ENCODE results near the gene CPEB2. TPM values are rescaled to one million over a fixed set of nuclear protein-coding genes. Genes with fewer than 3 reads are reported as not detected.
"Not testable (repeated sequence)": the region's sequence is repeated elsewhere in the genome, so short reads cannot be mapped to it uniquely, and the experiment has no call there.

CPEB2 gene
- total RNA-seq, 1 experiment from 2014 or later = not detected

GRCh38 chr4:15037923-15038541 lies 35.8 kb downstream of the CPEB2 start:
- in situ Hi-C loops (cut with HindIII; ENCODE audit: low sequenced_read_pairs) = no loop called here
- DNase-seq (ENCODE audit: low spot score) = no peak

GRCh38 chr4:15040916-15041463 lies 38.7 kb downstream of the CPEB2 start:
- DNase-seq (ENCODE audit: low spot score) = no peak
- in situ Hi-C loops (cut with HindIII; ENCODE audit: low sequenced_read_pairs) = no loop called here

DNA sequence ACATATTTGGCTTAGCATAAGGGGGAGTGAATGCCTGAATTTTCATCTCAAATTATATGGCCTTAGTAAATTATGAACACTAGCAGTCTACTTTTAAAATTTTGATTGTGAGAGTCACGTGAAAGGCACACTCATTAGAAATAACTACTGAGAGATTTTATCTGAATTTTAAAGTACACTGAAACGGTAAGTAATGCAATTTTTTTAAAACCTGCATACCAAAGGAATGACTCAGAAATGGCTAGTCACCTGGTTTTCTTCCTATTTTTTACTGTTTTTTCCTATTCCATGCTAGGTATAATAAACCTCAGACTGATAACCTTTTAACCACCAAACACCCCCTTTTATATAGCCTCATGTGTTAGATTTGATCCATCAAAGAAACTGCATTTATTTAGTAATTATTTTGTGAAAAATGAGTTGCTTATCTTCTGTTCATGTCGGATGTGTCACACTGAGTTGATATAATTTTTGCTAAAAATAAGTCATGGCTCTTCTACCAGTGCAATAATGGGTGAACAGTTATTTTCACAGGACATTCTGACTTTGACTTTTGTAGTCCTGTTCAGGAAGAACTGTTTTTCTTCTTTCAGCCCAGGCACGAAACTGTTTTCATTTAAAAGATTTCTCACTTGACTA lies 40.4 kb downstream of the CPEB2 start:
- DNase-seq (ENCODE audit: low spot score) = no peak
- in situ Hi-C loops (cut with HindIII; ENCODE audit: low sequenced_read_pairs) = no loop called here

DNA sequence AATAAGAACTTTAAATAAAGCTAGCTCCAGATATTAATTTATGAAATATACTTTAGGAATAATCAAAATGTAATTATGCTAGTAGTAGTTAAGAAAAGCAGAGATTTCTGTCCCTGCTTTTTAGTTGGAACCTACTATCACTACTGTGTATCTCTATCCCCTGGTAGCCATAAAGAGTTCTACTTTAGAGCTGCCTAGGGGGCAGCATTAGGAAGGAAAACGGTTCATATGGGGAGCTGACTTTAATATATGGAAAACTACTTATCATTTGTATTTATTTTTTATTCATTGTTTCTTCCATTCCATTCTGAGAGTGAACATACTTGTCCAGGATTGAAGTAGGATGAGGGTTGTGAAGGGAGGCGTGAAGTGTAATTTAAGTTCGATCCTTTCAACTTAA lies 40.9 kb downstream of the CPEB2 start:
- in situ Hi-C loops (cut with HindIII; ENCODE audit: low sequenced_read_pairs) = no loop called here
- peak; percentile 29 for DNase-seq (ENCODE audit: low spot score)

- in situ Hi-C loops (cut with HindIII; ENCODE audit: low sequenced_read_pairs) = no loop called here
- no peak for DNase-seq (ENCODE audit: low spot score)
Measured at GRCh38 chr4:15043922-15044321, 41.6 kb downstream of the CPEB2 start.

DNA sequence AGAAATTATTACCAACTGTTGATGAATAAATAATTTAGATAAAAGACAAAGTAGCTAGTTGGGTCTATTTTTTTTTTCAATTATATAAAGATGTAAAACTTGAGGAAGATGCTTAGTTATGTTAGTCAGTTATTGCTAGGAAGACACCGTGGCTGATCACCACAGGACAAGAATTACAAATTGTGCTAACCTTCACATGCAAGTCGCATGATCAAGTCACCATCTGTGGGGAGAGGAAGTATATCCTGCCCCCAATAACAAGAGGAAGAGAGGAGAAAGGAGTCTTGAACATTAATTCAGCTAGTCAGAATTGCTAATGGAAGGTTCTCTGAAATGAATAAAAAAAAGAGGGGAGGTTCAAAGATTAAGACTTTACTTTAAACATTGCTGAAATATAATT lies 52.3 kb downstream of the CPEB2 start:
- DNase-seq (ENCODE audit: low spot score) = no peak
- in situ Hi-C loops (cut with HindIII; ENCODE audit: low sequenced_read_pairs) = no loop called here

DNA sequence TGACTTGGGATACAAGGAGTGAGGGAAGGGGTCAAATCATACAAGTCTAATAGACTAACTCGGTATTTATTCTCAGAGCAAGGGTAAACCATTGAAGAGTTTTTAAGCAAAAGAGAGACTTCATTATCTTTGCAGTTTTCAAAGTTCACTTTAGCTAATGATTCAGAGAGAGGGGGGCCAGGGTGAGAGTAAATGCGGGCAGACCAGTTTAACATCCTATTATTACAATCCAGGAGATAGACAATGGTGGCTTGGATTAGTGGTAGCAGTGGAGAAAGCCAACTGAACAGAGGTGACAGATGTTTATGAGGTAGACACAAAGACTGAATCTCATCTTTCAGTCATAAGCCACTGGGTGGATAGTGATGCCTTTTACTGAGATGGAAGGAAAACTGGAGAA lies 57.9 kb downstream of the CPEB2 start:
- in situ Hi-C loops (cut with HindIII; ENCODE audit: low sequenced_read_pairs) = no loop called here
- no peak for DNase-seq (ENCODE audit: low spot score)

GRCh38 chr4:15063341-15063740 lies 61.1 kb downstream of the CPEB2 start:
- DNase-seq (ENCODE audit: low spot score) = no peak
- in situ Hi-C loops (cut with HindIII; ENCODE audit: low sequenced_read_pairs) = no loop called here

DNA sequence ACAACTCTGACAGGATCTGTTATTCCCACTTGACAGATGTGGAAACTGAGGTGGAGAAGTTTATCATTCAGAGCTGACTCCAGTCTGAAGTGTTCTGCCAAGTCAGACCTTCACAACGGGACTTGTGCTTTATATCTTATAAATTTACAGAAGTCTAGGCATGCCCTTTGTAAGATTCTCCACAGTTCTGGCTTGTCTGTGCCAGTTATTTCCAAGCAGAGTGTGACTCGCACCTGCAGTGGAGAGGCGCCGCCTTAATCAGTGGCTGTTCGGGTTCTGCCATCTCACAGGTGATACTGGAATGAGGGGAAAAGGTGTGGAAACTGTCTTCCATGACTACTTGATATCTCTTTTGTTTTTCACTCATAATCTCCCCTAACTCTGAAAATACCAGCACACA lies 63.2 kb downstream of the CPEB2 start:
- DNase-seq (ENCODE audit: low spot score) = peak; percentile 31
- in situ Hi-C loops (cut with HindIII; ENCODE audit: low sequenced_read_pairs) = no loop called here

DNA sequence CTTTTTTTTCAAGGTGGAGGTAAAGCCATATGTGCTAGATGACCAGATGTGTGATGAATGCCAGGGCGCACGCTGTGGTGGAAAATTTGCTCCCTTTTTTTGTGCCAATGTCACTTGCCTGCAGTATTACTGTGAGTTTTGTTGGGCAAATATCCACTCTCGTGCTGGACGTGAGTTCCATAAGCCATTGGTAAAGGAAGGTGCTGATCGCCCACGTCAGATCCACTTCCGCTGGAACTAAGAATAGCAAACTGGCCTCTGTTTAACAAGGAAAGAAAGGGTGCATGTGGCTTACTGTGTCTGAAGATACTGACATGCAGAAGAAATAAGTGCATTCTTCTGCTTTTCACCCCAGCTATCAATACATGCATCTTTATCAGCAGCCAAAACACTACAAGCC lies 63.9 kb downstream of the CPEB2 start:
- in situ Hi-C loops (cut with HindIII; ENCODE audit: low sequenced_read_pairs) = no loop called here
- DNase-seq (ENCODE audit: low spot score) = peak; percentile 40

DNA sequence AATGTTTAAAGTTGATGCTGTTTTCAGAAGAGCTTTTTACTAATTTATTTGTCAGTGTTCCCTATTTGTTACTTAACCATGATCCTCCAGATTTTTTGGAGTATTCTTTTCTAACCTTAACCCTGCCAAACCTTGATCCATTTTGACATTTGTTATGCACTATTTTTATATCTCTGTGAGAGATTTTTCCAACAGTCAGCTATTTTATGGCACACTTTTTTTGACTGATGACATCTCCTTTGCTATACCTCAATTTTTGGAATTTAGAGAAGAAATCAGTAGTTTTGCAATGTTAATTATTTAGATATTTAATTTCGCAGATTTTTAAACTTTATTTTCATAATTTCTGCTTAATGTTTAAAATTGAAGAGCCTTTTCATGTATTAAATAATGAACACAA lies 66.0 kb downstream of the CPEB2 start:
- DNase-seq (ENCODE audit: low spot score) = peak; percentile 43
- in situ Hi-C loops (cut with HindIII; ENCODE audit: low sequenced_read_pairs) = no loop called here

DNA sequence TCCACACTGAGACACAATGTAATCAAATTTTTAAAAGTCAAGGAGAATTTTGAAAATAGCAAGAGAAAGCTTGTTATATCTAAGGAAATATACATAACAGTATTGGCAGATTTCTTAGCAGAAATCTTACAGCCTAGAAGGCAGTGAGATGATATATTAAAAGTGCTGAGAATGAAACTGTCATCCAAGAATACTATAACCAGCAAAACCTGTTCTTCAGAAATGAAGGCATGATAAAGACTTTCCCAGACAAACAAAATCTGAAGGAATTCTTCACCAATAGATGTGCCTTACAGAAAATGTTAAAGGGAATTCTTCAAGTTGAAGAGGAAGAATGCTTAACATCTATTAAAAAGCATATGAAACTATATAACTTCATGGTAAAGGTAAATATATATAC lies 73.6 kb downstream of the CPEB2 start:
- no peak for DNase-seq (ENCODE audit: low spot score)

DNA sequence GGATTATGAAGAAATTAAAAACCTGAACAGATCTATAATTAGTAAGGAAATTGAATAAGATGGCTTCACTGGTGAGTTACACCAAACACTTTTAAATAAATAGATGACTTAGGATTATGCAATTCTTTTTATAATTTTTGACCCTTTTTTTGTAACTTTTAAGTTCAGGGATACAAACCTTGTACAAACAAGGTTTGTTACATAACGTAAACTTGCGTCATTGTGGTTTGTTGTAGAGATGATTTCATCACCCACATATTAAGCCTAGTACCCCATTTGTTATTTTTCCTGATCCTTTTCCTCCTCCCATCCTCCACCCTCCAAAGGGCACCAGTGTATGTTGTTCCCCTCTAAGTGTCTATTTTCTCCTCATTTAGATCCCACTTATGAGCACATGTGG lies 75.7 kb downstream of the CPEB2 start:
- in situ Hi-C loops (cut with HindIII; ENCODE audit: low sequenced_read_pairs) = no loop called here
- no peak for DNase-seq (ENCODE audit: low spot score)

More for the DNA sequence above, 73.6 kb downstream of the CPEB2 start:
- in situ Hi-C loops (cut with HindIII; ENCODE audit: low sequenced_read_pairs) = no loop called here

DNA sequence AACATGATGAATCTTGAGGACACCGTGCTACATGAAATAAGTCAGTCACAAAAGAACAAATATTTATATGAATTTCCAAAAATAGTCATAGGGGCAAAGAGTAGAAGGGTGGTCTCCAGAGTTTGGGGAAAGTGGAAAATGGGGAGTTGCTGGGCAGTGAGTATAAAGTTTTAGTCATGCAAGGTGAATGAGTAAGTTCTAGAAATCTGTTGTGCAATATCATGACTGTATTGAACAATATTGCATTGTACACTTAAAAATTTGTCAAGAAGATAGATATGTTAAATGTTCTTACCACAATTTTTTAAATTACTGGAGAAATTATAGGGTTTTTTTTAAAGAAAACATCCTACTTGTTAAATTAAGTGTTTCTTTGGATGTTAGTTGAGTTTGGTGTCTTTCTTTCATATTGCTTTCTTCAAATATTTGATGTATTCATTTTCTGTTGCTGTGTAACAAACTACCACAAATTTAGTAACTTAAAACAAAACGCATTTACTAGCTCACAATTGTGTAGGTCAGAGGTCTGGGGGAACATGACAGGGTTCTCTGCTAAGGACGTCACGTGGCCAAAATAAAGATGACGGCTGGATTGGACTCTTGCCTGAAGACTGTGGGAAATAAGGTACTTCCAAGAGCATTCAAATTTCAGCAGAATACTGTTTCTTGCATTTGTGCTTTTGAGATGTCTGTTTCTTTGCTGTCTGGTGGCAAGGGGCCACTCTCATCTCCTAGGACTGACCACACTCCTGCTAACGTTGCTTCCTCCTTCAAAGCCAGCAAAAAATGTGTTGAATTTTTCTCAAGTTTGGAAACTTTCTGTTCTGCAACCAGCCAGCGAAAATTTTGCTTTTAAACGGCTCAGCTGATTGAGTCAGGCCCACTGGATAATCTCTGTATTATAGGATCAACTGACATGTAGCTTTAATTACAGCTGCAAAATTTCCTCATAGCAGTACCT lies 76.7 kb downstream of the CPEB2 start:
- no peak for DNase-seq (ENCODE audit: low spot score)
- in situ Hi-C loops (cut with HindIII; ENCODE audit: low sequenced_read_pairs) = no loop called here

DNA sequence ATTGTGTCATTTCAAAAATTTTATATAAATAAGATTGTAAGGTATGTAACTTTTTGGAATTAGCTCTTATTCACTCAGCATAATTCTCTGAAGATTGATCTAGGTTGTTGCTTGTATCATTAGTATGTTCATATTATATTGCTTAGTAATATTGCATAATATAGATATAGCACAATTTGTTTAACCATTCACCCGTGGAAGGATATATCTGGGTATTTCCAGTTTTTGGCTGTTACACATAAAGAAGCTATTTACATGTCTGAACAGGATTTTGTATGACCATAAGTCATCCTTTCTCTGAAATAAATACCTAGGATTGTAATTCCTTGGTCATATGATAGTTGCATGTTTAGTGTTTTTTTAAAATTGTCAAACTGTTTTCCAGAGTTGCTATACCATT lies 82.5 kb downstream of the CPEB2 start:
- no peak for DNase-seq (ENCODE audit: low spot score)
- in situ Hi-C loops (cut with HindIII; ENCODE audit: low sequenced_read_pairs) = no loop called here

GRCh38 chr4:15085762-15086161 lies 83.5 kb downstream of the CPEB2 start:
- in situ Hi-C loops (cut with HindIII; ENCODE audit: low sequenced_read_pairs); DNase-seq (ENCODE audit: low spot score): not testable (repeated sequence)

DNA sequence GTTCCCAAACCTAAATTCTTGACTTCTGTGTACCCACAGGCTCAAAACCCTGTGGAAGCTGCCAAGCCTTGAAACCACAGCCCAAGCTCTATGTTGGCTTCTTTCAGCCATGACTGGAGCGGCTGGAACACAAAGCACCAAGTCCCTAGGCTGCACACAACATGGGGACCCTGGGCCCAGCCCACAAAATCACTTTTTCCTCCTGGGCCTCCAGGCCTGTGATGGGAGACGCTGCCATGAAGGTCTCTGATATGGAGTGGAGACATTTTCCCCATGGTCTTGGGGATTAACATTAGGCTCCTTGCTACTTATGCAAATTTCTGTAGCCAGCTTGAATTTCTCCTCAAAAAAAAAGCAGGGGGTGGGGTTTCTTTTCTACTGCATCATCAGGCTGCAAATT lies 84.0 kb downstream of the CPEB2 start:
- in situ Hi-C loops (cut with HindIII; ENCODE audit: low sequenced_read_pairs); DNase-seq (ENCODE audit: low spot score): not testable (repeated sequence)

GRCh38 chr4:15088394-15089035 lies 86.2 kb downstream of the CPEB2 start:
- in situ Hi-C loops (cut with HindIII; ENCODE audit: low sequenced_read_pairs) = no loop called here
- no peak for DNase-seq (ENCODE audit: low spot score)

GRCh38 chr4:15089979-15090378 lies 87.7 kb downstream of the CPEB2 start:
- in situ Hi-C loops (cut with HindIII; ENCODE audit: low sequenced_read_pairs) = no loop called here
- no peak for DNase-seq (ENCODE audit: low spot score)

Measured in G401 (cell line).